SJSA1 (cell line): ENCODE results near the gene LSM10. TPM values are rescaled to one million over a fixed set of nuclear protein-coding genes. Genes with fewer than 3 reads are reported as not detected.
A peak's percentile ranks its signal among the peaks of the same experiment; 100 is the strongest.

ENCODE experiments used
- DNase-seq, 2 experiments: peaks; one replicate each; pipeline ENCODE4 v3.0.0-alpha.2; 2015 to 2020; ENCODE audit warnings: low spot score in 2 of 2, low read depth in 1 of 2
- H3K27ac ChIP-seq: fragments of 250-450 bp; sonication (Bioruptor Pico); 2 replicates; pipeline ENCODE4 v1.5.1; 2020; ENCODE audit warnings: mild to moderate bottlenecking, moderate library complexity
- H3K27me3 ChIP-seq: fragments of 250-450 bp; sonication (Bioruptor Pico); replicated peaks from 2 replicates; pipeline ENCODE4 v1.5.1; 2020; ENCODE audit warnings: mild to moderate bottlenecking, moderate library complexity
- H3K36me3 ChIP-seq: fragments of 250-450 bp; sonication (Bioruptor Pico); 2 replicates; pipeline ENCODE4 v1.5.1; 2020; ENCODE audit warnings: mild to moderate bottlenecking
- H3K4me1 ChIP-seq: fragments of 250-450 bp; sonication (Bioruptor Pico); replicated peaks from 2 replicates; pipeline ENCODE4 v1.6.1; 2021; ENCODE audit warnings: mild to moderate bottlenecking
- H3K4me3 ChIP-seq: fragments of 250-450 bp; sonication (Bioruptor Pico); 2 replicates; pipeline ENCODE4 v1.5.1; 2020; ENCODE audit warnings: mild to moderate bottlenecking
- H3K9me3 ChIP-seq: fragments of 250-450 bp; sonication (Bioruptor Pico); replicated peaks from 2 replicates; pipeline ENCODE4 v1.5.1; 2020; ENCODE audit warnings: mild to moderate bottlenecking
- total RNA-seq: library from RNA; depleted of rRNA; stranded (reverse); fragments of >200 nt; shearing (Covaris generic); gene quantifications from 2 replicates; pipeline ENCODE4 v1.2.3, GENCODE V29; 2014

Gene LSM10
- total RNA-seq, 1 experiment from 2014 or later: 6.4 TPM

DNA sequence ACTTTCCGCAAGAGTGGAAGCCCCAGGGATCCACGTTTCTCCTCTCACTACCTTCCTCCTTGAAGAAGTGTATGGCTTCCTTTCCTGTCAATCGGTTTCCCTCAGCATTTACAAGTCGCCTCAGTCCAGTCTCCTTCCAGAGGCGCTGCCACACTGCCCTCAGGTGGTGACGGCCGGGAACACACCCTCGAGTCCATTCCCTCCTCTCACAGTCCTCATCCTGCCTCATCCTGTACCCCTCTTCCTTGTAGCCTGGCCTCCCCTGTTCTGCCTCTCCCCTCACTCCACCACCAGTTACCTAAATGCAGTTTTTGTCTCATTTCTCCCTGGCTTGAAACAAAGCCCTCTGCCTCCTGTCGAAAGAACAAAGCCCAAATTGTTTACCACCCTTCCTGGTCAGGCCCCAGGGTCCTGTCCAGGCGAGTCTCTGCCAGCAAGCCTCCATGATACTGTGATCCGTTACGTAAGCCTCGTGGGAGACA, 23.2 kb upstream of the LSM10 start:
- no peak overlapping the region for H3K4me3 ChIP-seq
- H3K4me1 ChIP-seq: peaks cover 6% of the 10 kb centered on the region; the same call in 1 of the 2 replicates
- DNase-seq: peak; percentile 76 to 85
- no peak overlapping the region for H3K27ac ChIP-seq
- no peaks in the 10 kb centered on the region for H3K27me3 ChIP-seq
- H3K9me3 ChIP-seq: no peaks in the 10 kb centered on the region; the same call in 1 of the 2 replicates
- peaks cover 24% of the 10 kb centered on the region for H3K36me3 ChIP-seq

DNA sequence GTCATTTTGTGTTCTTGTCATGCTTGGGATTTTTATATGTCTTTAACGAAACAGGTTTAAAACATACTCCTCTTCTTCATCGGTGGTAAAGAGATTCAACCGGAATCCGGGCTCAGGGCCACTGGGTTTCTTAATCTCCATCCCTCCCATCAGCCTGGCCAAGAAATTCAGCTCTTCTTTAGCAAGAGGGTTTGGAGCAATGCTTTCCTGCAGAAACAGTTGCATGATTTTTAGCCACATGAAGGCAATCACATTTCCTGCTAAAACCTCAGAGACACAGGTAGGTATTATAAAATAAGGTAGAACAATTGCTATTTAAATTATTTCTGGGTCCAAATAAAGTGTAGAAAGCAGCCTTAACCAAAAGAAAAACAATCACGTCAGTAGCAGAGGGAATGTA, 22.7 kb upstream of the LSM10 start:
- peaks cover 6% of the 10 kb centered on the region; the same call in 1 of the 2 replicates for H3K4me1 ChIP-seq
- no peak for DNase-seq
- H3K27me3 ChIP-seq: no peaks in the 10 kb centered on the region
- peaks cover 27% of the 10 kb centered on the region for H3K36me3 ChIP-seq
- H3K4me3 ChIP-seq: no peak overlapping the region
- H3K9me3 ChIP-seq: no peaks in the 10 kb centered on the region; the same call in 1 of the 2 replicates
- H3K27ac ChIP-seq: no peak overlapping the region

DNA sequence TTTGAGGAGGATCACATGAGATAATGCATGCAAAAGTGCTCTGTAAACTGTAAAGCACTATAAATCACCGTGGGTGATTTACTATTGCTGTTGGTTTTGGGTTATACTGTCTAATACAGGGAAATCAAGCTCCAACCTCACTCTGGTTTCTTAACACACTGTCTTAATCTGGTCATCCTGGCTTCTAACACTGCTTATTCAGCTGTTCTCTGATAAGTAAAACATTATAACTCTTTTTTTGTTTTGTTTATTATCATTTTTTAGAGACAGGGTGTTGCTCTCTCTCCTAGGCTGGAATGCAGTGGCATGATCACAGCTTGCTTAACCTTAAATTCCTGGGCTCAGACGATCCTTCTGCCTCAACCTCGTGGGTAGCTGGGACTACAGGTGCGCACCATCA, 21.9 kb upstream of the LSM10 start:
- DNase-seq: no peak
- Histone ChIP-seq H3K36me3 (peaks cover 27% of the 10 kb centered on the region), H3K27me3 (no peaks in the 10 kb centered on the region), H3K4me1 (peaks cover 6% of the 10 kb centered on the region; the same call in 1 of the 2 replicates), H3K4me3 (no peak overlapping the region), H3K9me3 (no peaks in the 10 kb centered on the region; the same call in 1 of the 2 replicates), H3K27ac (no peak overlapping the region)

DNA sequence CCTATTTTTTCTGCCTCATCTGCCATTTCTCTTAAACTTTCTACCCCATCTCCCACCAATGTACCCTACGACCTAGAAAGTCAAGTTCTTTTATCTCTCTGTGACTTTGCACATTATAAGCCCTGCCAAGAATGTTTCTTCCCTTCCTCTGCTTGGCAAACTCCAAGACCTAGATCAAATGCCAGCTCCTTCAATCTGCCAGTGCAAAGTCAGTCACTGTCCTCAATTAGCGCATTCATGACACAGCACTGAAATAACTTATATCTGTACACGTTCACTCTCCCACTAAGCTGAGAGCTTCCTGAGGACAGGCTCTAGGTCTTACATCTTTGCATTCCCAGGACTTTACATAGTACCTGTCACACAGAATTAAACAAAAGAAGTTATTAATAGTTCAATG, 21.4 kb upstream of the LSM10 start:
- Histone ChIP-seq H3K27ac (no peak overlapping the region), H3K27me3 (no peaks in the 10 kb centered on the region), H3K4me1 (peaks cover 6% of the 10 kb centered on the region; the same call in 1 of the 2 replicates), H3K36me3 (peaks cover 27% of the 10 kb centered on the region), H3K4me3 (no peak overlapping the region), H3K9me3 (no peaks in the 10 kb centered on the region; the same call in 1 of the 2 replicates)
- DNase-seq: no peak

DNA sequence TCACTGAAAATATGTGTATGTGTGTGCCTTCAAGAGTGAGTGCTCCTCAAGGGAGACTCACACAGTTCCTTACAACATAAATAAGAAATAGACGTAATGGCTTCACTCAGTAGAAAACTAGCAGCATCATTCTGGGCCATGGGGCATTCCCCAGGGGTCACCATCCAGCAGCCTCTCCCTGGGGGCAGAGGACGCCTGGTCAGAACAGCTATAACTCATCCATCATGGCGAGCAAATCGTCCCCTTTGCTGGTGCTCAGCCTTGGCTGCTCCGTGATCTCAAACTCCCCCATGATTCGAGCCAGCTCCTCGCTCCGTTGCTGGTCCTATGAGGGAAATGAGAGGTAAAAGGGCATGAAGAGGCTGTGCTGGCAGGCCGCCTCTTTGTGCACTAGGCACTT, 20.2 kb upstream of the LSM10 start:
- no peaks in the 10 kb centered on the region for H3K27me3 ChIP-seq
- H3K36me3 ChIP-seq: peaks cover 30% of the 10 kb centered on the region
- no peaks in the 10 kb centered on the region; the same call in 1 of the 2 replicates for H3K9me3 ChIP-seq
- no peak overlapping the region for H3K4me3 ChIP-seq
- no peak for DNase-seq
- peaks cover 6% of the 10 kb centered on the region; the same call in 1 of the 2 replicates for H3K4me1 ChIP-seq
- H3K27ac ChIP-seq: no peak overlapping the region

DNA sequence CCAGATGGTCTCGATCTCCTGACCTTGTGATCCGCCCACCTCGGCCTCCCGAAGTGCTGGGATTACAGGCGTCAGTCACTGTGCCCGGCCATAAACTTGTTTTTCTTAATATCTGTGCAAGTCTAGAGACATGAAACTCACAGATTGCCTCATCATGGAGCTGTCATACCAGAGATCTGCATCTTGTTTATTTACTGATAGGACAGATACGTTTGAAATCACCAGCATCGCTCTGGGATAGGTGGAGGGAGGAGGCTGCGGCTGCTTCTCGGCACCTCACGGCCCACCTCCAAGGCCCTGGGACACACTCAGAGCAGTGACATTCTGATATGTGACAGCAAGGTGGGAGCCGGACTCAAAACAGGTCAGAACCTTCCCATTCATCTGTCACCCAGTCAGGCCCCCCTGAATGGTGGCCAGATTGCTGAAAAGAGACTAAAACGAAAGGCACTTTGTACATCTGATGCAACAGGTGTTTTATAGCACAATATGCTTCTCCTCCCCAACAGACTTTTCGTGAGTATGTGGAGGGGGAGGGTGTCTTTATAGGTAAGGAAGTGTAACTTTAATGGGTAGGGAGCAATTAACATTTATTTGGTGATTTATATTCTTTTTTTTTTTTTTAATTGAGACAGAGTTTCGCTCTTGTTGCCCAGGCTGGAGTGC, 18.1 kb upstream of the LSM10 start:
- Histone ChIP-seq H3K36me3 (peaks cover 18% of the 10 kb centered on the region), H3K27ac (no peak overlapping the region), H3K4me3 (no peak overlapping the region), H3K4me1 (peaks cover 3% of the 10 kb centered on the region; the same call in 1 of the 2 replicates), H3K27me3 (no peaks in the 10 kb centered on the region), H3K9me3 (no peaks in the 10 kb centered on the region)
- no peak for DNase-seq

DNA sequence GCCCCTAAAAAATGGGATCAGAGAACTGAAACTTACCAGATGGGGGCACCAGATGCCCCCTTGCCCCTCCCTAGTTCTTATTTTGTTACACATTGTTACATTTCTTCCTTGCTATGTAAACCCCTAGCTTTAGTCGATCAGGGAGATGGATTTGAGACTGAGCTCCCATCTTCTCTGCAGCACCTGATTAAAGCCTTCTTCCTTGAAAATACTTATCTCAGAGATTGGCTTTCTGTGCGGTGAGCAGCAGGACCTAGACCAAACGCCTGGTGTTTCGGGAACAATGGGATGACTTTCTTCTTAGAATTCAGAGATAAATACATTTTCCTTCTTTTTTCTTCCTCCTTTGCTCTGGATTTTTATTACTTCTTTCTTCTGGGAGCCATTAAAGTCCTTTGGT, 16.7 kb upstream of the LSM10 start:
- Histone ChIP-seq H3K4me1 (no peaks in the 10 kb centered on the region), H3K27me3 (no peaks in the 10 kb centered on the region), H3K4me3 (no peak overlapping the region), H3K27ac (no peak overlapping the region), H3K36me3 (peaks cover 26% of the 10 kb centered on the region), H3K9me3 (no peaks in the 10 kb centered on the region)
- DNase-seq: no peak

DNA sequence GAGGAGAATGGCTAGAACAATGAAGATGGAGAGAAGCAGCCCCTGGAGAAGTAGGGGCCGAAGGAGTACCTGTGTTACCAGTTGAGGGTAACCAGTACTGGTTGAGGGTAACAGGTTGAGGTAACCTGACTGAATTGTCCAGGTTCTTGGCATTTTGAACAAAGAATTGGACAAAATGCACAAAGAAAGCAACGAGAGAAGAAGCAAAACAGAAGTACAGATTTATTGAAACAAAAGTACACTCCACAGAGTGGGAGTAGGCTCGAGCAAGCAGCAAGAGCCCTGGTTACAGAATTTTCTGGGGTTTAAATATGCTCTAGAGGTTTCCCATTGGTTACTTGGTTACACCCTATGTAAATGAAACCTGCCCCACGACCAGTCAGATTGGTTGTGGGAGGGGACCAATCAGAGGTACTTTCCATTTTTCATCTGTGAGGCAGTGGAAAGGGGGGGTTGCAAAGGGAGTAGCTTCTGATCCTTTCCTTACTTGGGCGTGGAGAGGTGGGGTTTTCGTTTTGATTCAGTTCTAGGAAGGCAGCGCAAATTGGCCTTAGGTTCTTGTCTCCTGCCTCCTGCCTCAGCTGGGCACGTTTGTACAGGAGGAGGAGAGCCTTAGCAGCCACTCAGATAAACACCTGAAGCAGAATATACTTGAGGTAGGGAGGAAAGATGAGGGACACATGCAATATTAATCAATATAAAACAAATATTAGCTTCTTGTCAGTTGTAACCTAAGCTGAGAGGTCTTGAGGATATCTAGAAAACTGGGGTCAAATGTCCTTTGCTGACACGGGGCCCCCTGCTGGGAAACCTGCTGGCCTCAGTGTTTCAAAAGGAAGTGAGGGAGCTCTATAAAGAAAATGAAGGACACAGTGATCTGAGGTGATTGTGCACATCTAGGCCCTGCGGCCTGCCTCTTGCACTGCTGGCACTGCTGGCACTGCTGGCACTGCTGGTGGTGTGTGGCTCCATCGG, 14.3 kb upstream of the LSM10 start:
- H3K27ac ChIP-seq: no peak overlapping the region
- no peaks in the 10 kb centered on the region for H3K27me3 ChIP-seq
- H3K9me3 ChIP-seq: no peaks in the 10 kb centered on the region
- no peak overlapping the region for H3K4me3 ChIP-seq
- peaks cover 31% of the 10 kb centered on the region for H3K36me3 ChIP-seq
- H3K4me1 ChIP-seq: no peaks in the 10 kb centered on the region
- DNase-seq: no peak

DNA sequence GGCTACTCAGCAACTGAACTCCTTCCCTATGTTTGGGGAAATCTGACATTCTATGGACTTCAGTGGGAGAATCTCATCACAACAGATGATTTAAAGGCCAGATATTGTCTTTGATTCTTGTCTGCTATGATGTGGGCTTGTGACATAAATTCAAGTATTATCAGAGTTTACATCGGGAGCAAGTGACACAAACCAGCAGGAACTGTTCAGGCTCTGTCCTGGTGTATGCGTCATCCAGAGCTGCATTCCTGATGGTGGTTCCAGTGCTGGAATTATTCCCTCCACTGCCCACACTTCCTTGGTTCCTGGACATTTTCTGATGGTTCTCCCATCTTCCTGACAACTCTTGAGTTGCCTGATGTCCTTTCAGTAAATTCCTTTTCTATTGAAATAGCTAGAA, 10.8 kb upstream of the LSM10 start:
- no peak for DNase-seq
- Histone ChIP-seq H3K4me3 (no peak overlapping the region), H3K27ac (no peak overlapping the region), H3K27me3 (no peaks in the 10 kb centered on the region), H3K4me1 (no peaks in the 10 kb centered on the region), H3K36me3 (peaks cover 26% of the 10 kb centered on the region), H3K9me3 (no peaks in the 10 kb centered on the region)

DNA sequence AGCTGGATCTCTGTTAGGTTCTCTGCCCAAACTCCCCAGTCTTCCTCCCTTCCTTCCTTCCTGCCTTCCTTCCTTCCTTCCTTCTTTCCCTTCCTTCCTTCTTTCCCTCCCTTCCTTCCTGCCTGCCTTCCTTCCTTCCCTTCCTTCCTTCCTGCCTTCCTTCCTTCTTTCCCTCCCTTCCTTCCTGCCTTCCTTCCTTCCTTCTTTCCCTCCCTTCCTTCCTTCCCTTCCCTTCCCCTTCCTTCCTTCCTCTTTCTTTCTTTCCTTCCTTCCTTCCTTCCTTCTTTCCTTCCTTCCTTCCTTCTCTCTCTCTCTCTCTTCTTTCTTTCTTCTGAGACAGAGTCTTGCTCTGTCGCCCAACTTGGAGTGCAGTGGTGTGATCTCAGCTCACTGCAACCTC, 8.7 kb upstream of the LSM10 start:
- H3K4me3 ChIP-seq: no peak overlapping the region
- no peaks in the 10 kb centered on the region for H3K27me3 ChIP-seq
- no peak for DNase-seq
- peaks cover 20% of the 10 kb centered on the region for H3K36me3 ChIP-seq
- H3K9me3 ChIP-seq: no peaks in the 10 kb centered on the region
- no peak overlapping the region for H3K27ac ChIP-seq
- H3K4me1 ChIP-seq: peaks cover 11% of the 10 kb centered on the region

DNA sequence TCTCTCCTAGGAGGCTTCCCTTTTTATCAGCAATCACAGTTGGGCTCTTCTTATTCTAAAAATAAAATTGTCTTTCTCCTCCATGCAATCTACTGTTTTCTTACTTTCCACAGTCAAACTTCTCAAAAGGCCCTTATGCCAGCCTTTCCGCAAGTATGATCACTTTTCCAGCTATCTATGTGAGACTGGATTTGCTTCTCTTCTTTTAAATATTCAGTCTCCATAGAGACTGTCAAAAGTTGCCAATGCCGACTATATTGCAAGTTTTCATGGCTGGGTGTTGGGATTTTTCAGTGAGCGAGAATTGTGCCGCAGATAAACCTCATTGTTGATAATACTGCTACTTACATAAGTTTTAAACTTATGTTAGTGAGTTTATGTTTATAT, 4.8 kb upstream of the LSM10 start:
- no peaks in the 10 kb centered on the region for H3K27me3 ChIP-seq
- H3K4me3 ChIP-seq: no peak overlapping the region
- H3K36me3 ChIP-seq: peaks cover 9% of the 10 kb centered on the region
- peaks cover 21% of the 10 kb centered on the region for H3K4me1 ChIP-seq
- no peak overlapping the region for H3K27ac ChIP-seq
- no peaks in the 10 kb centered on the region for H3K9me3 ChIP-seq
- DNase-seq: no peak

DNA sequence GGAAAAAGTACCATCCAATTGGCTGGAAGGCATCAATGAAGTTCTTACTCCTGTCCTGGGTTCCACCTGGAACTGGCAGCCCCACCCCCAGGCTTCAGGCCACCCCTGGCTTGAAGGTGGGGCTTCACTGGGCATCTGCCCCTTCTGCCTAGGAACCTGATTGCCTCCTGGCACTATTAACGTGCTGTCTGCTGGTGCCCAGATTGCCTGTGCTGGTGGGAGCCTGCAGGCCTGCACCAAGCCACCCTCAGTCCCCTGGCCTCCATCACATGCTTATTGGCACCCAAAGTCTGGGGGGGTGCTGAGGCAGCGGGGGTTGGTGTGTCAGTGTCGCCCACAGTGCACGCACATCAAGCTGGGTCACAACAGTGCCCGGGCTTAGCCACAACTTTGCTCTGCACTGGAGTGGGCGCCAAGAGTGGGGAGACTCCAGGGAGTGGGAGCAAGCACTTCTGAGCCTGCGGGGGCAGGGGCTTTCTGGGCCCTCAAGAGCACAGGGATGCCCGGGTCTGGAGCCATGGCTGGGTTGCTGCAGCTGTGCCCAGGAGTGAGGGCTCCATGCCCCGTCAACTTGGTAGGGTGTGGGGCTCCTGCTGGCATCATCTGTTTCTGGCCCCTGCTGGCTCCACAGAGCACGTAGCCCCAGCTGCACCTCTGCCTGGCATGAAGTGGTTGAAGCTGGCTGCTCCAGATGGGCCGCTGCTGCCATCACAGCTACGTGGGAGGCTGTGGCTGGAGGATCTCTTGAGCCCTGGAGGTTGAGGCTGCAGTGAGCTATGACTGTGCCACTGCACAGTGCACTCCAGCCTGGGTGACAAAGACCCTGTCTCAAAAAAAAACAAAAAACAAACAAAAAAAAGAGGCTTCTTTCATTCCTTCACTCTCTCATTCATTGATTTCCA, 4.1 kb upstream of the LSM10 start:
- H3K4me1 ChIP-seq: peaks cover 21% of the 10 kb centered on the region
- H3K4me3 ChIP-seq: peak overlapping the region; percentile 41
- no peaks in the 10 kb centered on the region for H3K9me3 ChIP-seq
- no peaks in the 10 kb centered on the region for H3K27me3 ChIP-seq
- H3K27ac ChIP-seq: peak overlapping the region; percentile 70
- DNase-seq: no peak
- peaks cover 6% of the 10 kb centered on the region; the same call in 1 of the 2 replicates for H3K36me3 ChIP-seq
